ENCODE results near the gene TIMM13.
"Not testable (repeated sequence)": the region's sequence is repeated elsewhere in the genome, so short reads cannot be mapped to it uniquely, and the experiment has no call there.

- TF ChIP-seq EZH2phosphoT487 (IDR thresholded peaks at IDR 0.05; ENCODE audit: borderline replicate concordance, low read length) = not testable (repeated sequence)
- TF ChIP-seq, protein P1, sequence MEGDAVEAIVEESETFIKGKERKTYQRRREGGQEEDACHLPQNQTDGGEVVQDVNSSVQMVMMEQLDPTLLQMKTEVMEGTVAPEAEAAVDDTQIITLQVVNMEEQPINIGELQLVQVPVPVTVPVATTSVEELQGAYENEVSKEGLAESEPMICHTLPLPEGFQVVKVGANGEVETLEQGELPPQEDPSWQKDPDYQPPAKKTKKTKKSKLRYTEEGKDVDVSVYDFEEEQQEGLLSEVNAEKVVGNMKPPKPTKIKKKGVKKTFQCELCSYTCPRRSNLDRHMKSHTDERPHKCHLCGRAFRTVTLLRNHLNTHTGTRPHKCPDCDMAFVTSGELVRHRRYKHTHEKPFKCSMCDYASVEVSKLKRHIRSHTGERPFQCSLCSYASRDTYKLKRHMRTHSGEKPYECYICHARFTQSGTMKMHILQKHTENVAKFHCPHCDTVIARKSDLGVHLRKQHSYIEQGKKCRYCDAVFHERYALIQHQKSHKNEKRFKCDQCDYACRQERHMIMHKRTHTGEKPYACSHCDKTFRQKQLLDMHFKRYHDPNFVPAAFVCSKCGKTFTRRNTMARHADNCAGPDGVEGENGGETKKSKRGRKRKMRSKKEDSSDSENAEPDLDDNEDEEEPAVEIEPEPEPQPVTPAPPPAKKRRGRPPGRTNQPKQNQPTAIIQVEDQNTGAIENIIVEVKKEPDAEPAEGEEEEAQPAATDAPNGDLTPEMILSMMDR (conservative IDR thresholded peaks at IDR 0.05; ENCODE audit: low read depth, low read length) = not testable (repeated sequence)
Observed at GRCh38 chr19:2458776-2459175, 31.4 kb upstream of the TIMM13 start.

Data from PC-3 (cell line).